Measurements from ENCODE around the gene RPS3. TPM values are rescaled to one million over a fixed set of nuclear protein-coding genes. Genes with fewer than 3 reads are reported as not detected.
A peak's percentile ranks its signal among the peaks of the same experiment; 100 is the strongest.
"Not testable (repeated sequence)": the region's sequence is repeated elsewhere in the genome, so short reads cannot be mapped to it uniquely, and the experiment has no call there.

Gene RPS3
- total RNA-seq, 1 experiment from 2014 or later, result 697 TPM

GRCh38 chr11:75388386-75389275, 10.7 kb upstream of the RPS3 start:
- Histone ChIP-seq H3K9me3 (replicated peaks) (no peaks in the 10 kb centered on the region), H3K27ac (no peak overlapping the region), H3K36me3 (no peaks in the 10 kb centered on the region), H3K4me3 (no peak overlapping the region), H3K4me1 (replicated peaks) (peaks cover 7% of the 10 kb centered on the region), H3K27me3 (replicated peaks) (no peaks in the 10 kb centered on the region)
- peak; percentile 48 to 55 for DNase-seq (ENCODE audit: low read depth in 1 of 2, low spot score in 2 of 2)

- Histone ChIP-seq H3K27me3 (replicated peaks) (no peaks in the 10 kb centered on the region), H3K36me3 (no peaks in the 10 kb centered on the region), H3K4me3 (no peak overlapping the region), H3K27ac (no peak overlapping the region), H3K4me1 (replicated peaks) (peaks cover 7% of the 10 kb centered on the region), H3K9me3 (replicated peaks) (no peaks in the 10 kb centered on the region)
- peak in 1 of 2 experiments; percentile 4 for DNase-seq (ENCODE audit: low read depth in 1 of 2, low spot score in 2 of 2)
These were observed 10.1 kb upstream of the RPS3 start for GRCh38 chr11:75389276-75389605.

GRCh38 chr11:75389925-75390324, 9.4 kb upstream of the RPS3 start:
- Histone ChIP-seq H3K4me3 (no peak overlapping the region), H3K4me1 (replicated peaks) (peaks cover 7% of the 10 kb centered on the region), H3K27ac (no peak overlapping the region), H3K9me3 (replicated peaks) (no peaks in the 10 kb centered on the region), H3K36me3 (no peaks in the 10 kb centered on the region), H3K27me3 (replicated peaks) (no peaks in the 10 kb centered on the region)
- no peak for DNase-seq (ENCODE audit: low read depth in 1 of 2, low spot score in 2 of 2)

- H3K36me3 ChIP-seq, result no peaks in the 10 kb centered on the region
- peaks cover under 1% of the 10 kb centered on the region; the same call in 1 of the 2 replicates for H3K4me1 ChIP-seq (replicated peaks)
- no peak overlapping the region for H3K4me3 ChIP-seq
- no peaks in the 10 kb centered on the region for H3K27me3 ChIP-seq (replicated peaks)
- H3K27ac ChIP-seq, result no peak overlapping the region
- no peak for DNase-seq (ENCODE audit: low read depth in 1 of 2, low spot score in 2 of 2)
- H3K9me3 ChIP-seq (replicated peaks), result no peaks in the 10 kb centered on the region
These were observed 5.1 kb upstream of the RPS3 start for GRCh38 chr11:75394085-75394840.

- no peaks in the 10 kb centered on the region for H3K9me3 ChIP-seq (replicated peaks)
- peak overlapping the region; percentile 71 for H3K4me3 ChIP-seq
- no peaks in the 10 kb centered on the region for H3K4me1 ChIP-seq (replicated peaks)
- H3K36me3 ChIP-seq, result peaks cover 45% of the 10 kb centered on the region
- DNase-seq (ENCODE audit: low read depth in 1 of 2, low spot score in 2 of 2), result no peak
- H3K27me3 ChIP-seq (replicated peaks), result no peaks in the 10 kb centered on the region
- no peak overlapping the region; the same call in 1 of the 2 replicates for H3K27ac ChIP-seq
These were observed 412 bp upstream of the RPS3 start for GRCh38 chr11:75398906-75399305.

- no peaks in the 10 kb centered on the region for H3K27me3 ChIP-seq (replicated peaks)
- no peaks in the 10 kb centered on the region for H3K4me1 ChIP-seq (replicated peaks)
- no peaks in the 10 kb centered on the region for H3K9me3 ChIP-seq (replicated peaks)
- no peak for DNase-seq (ENCODE audit: low read depth in 1 of 2, low spot score in 2 of 2)
- H3K36me3 ChIP-seq, result peaks cover 57% of the 10 kb centered on the region
- H3K4me3 ChIP-seq, result peak overlapping the region; percentile 71
- peak overlapping the region; percentile 88 for H3K27ac ChIP-seq
These were observed 988 bp downstream of the RPS3 start for GRCh38 chr11:75400146-75400865.

GRCh38 chr11:75402002-75402773, 2.9 kb downstream of the RPS3 start:
- H3K4me1 ChIP-seq (replicated peaks), result no peaks in the 10 kb centered on the region
- peaks cover 76% of the 10 kb centered on the region for H3K36me3 ChIP-seq
- H3K27me3 ChIP-seq (replicated peaks), result no peaks in the 10 kb centered on the region
- DNase-seq (ENCODE audit: low read depth in 1 of 2, low spot score in 2 of 2), result no peak
- no peak overlapping the region for H3K4me3 ChIP-seq
- H3K27ac ChIP-seq, result no peak overlapping the region
- no peaks in the 10 kb centered on the region for H3K9me3 ChIP-seq (replicated peaks)

- Histone ChIP-seq H3K4me3 (no peak overlapping the region), H3K36me3 (peaks cover 83% of the 10 kb centered on the region), H3K4me1 (replicated peaks) (no peaks in the 10 kb centered on the region), H3K27ac (no peak overlapping the region), H3K27me3 (replicated peaks) (no peaks in the 10 kb centered on the region), H3K9me3 (replicated peaks) (no peaks in the 10 kb centered on the region)
- DNase-seq (ENCODE audit: low read depth in 1 of 2, low spot score in 2 of 2), result no peak
These were observed 3.7 kb downstream of the RPS3 start for GRCh38 chr11:75403037-75403436.

- Histone ChIP-seq H3K4me1 (replicated peaks) (no peaks in the 10 kb centered on the region), H3K4me3 (no peak overlapping the region), H3K36me3 (peaks cover 91% of the 10 kb centered on the region), H3K27ac (no peak overlapping the region), H3K9me3 (replicated peaks) (no peaks in the 10 kb centered on the region), H3K27me3 (replicated peaks) (no peaks in the 10 kb centered on the region)
- no peak for DNase-seq (ENCODE audit: low read depth in 1 of 2, low spot score in 2 of 2)
These were observed 4.8 kb downstream of the RPS3 start for GRCh38 chr11:75403983-75404658.

GRCh38 chr11:75406338-75406777, 7.0 kb downstream of the RPS3 start:
- no peaks in the 10 kb centered on the region for H3K9me3 ChIP-seq (replicated peaks)
- H3K4me1 ChIP-seq (replicated peaks), result no peaks in the 10 kb centered on the region
- peaks cover 71% of the 10 kb centered on the region for H3K36me3 ChIP-seq
- no peak for DNase-seq (ENCODE audit: low read depth in 1 of 2, low spot score in 2 of 2)
- no peak overlapping the region for H3K4me3 ChIP-seq
- H3K27me3 ChIP-seq (replicated peaks), result no peaks in the 10 kb centered on the region
- no peak overlapping the region for H3K27ac ChIP-seq

- Histone ChIP-seq H3K4me3 (no peak overlapping the region), H3K9me3 (replicated peaks) (no peaks in the 10 kb centered on the region), H3K4me1 (replicated peaks) (no peaks in the 10 kb centered on the region), H3K36me3 (peaks cover 46% of the 10 kb centered on the region), H3K27ac (no peak overlapping the region), H3K27me3 (replicated peaks) (no peaks in the 10 kb centered on the region)
- no peak for DNase-seq (ENCODE audit: low read depth in 1 of 2, low spot score in 2 of 2)
These were observed 9.6 kb downstream of the RPS3 start for GRCh38 chr11:75408957-75409219.

GRCh38 chr11:75409971-75410370, 10.7 kb downstream of the RPS3 start:
- H3K27ac ChIP-seq; H3K4me1 ChIP-seq (replicated peaks); H3K27me3 ChIP-seq (replicated peaks); H3K9me3 ChIP-seq (replicated peaks); DNase-seq (ENCODE audit: low read depth in 1 of 2, low spot score in 2 of 2); H3K4me3 ChIP-seq: not testable (repeated sequence)
- H3K36me3 ChIP-seq, result peaks cover 35% of the 10 kb centered on the region

- not testable (repeated sequence) for H3K9me3 ChIP-seq (replicated peaks); H3K4me1 ChIP-seq (replicated peaks); H3K4me3 ChIP-seq; H3K27me3 ChIP-seq (replicated peaks); DNase-seq (ENCODE audit: low read depth in 1 of 2, low spot score in 2 of 2); H3K27ac ChIP-seq; H3K36me3 ChIP-seq
These were observed 13.8 kb downstream of the RPS3 start for GRCh38 chr11:75413146-75413545.
